OCI-LY7 (cell line): ENCODE results near the gene DPEP1.

Source experiments
- CTCF ChIP-seq: fragments of 200-600 bp; sonication (generic); conservative IDR thresholded peaks from 2 replicates; pipeline ENCODE4 v1.5.1; 2014; ENCODE audit warnings: mild to moderate bottlenecking, antibody characterized with exemption, low read length, moderate library complexity, mixed read lengths
- EZH2phosphoT487 ChIP-seq: fragments of 200-600 bp; sonication (generic); IDR thresholded peaks from 2 replicates; pipeline ENCODE4 v1.6.1; 2018; ENCODE audit warnings: low read depth, borderline replicate concordance, mild to moderate bottlenecking, mixed run types, antibody characterized with exemption, low read length, moderate library complexity, mixed read lengths

GRCh38 chr16:89571636-89572035 is 41.8 kb upstream of the DPEP1 start:
- no peak for TF ChIP-seq CTCF
- no peak for TF ChIP-seq EZH2phosphoT487
